Gastroesophageal sphincter (tissue), 3 donors: ENCODE data around the gene PARD3B.

Experiments used
- POLR2A ChIP-seq, 2 donors: fragments of 450-650 bp; IDR thresholded peaks; one replicate each; pipeline ENCODE4 v1.6.1; 2017; ENCODE audit warnings: antibody characterized with exemption in 2 of 2, mild to moderate bottlenecking in 2 of 2, moderate library complexity in 1 of 2
- TF ChIP-seq, protein P1 (sequence below), 4 experiments: fragments of 200-600 bp in 2 of 4; fragments of 450-650 bp in 2 of 4; sonication (generic) in 1 of 4; IDR thresholded peaks; one replicate each; pipeline ENCODE4 v1.5.1; 2017 to 2019; ENCODE audit warnings: antibody characterized with exemption in 4 of 4, mild to moderate bottlenecking in 2 of 4, moderate library complexity in 2 of 4

DNA sequence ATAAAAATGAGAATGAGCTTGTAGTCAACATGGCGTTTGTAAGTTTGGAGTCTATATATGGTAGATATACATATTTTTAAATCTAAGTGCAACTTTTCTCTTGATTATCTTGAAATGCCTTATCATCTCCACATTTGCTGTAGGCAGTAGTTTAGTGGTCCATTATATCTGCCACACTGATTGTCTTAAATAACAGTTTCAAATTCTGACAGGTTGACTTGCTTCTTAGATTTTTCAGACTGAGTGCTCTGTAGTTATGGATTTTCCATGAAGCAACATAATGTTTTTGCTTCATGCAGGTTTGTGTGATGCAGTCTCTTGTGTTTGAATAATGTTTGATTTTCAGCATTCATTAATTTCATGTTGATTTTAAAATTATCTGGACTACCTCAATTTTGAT lies 12.3 kb downstream of the PARD3B start:
- TF ChIP-seq, protein P1, sequence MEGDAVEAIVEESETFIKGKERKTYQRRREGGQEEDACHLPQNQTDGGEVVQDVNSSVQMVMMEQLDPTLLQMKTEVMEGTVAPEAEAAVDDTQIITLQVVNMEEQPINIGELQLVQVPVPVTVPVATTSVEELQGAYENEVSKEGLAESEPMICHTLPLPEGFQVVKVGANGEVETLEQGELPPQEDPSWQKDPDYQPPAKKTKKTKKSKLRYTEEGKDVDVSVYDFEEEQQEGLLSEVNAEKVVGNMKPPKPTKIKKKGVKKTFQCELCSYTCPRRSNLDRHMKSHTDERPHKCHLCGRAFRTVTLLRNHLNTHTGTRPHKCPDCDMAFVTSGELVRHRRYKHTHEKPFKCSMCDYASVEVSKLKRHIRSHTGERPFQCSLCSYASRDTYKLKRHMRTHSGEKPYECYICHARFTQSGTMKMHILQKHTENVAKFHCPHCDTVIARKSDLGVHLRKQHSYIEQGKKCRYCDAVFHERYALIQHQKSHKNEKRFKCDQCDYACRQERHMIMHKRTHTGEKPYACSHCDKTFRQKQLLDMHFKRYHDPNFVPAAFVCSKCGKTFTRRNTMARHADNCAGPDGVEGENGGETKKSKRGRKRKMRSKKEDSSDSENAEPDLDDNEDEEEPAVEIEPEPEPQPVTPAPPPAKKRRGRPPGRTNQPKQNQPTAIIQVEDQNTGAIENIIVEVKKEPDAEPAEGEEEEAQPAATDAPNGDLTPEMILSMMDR (IDR thresholded peaks at IDR 0.05): no peak
- no peak for TF ChIP-seq POLR2A (IDR thresholded peaks at IDR 0.05)
